Lung (tissue), 12 donors: ENCODE results near the gene STEAP4. TPM values are rescaled to one million over a fixed set of nuclear protein-coding genes. Genes with fewer than 3 reads are reported as not detected.
"Not testable (repeated sequence)": the region's sequence is repeated elsewhere in the genome, so short reads cannot be mapped to it uniquely, and the experiment has no call there.

Experiments
- ATAC-seq: fragments of 200-7000 bp; cut with Tn5 transposase; one replicate; pipeline ENCODE4 v1.9.1; 2020; ENCODE audit warnings: moderate number of reproducible peaks; ENCODE audit not compliant: insufficient read depth, low FRiP score
- DNase-seq, 3 donors: peaks; one replicate each; pipeline ENCODE4 v3.0.0-alpha.2; 2013 to 2017
- H3K27ac ChIP-seq, 2 donors: one replicate each; pipeline ENCODE4 v1.5.1; 2013; ENCODE audit warnings: mild to moderate bottlenecking in 2 of 2, moderate library complexity in 2 of 2, control low read depth in 1 of 2, inconsistent platforms in 1 of 2, low read depth in 1 of 2, low read length in 1 of 2
- H3K27me3 ChIP-seq, 3 donors: one replicate each; pipeline ENCODE4 v1.5.1; 2013; ENCODE audit warnings: low read length in 2 of 3; ENCODE audit not compliant: control insufficient read depth in 3 of 3, insufficient read depth in 3 of 3
- H3K36me3 ChIP-seq, 4 donors: one replicate each; pipeline ENCODE4 v1.5.1; 2013; ENCODE audit warnings: low read length in 4 of 4, mild to moderate bottlenecking in 1 of 4, moderate library complexity in 1 of 4; ENCODE audit not compliant: control insufficient read depth in 4 of 4, insufficient read depth in 4 of 4
- H3K4me1 ChIP-seq, 5 donors: one replicate each; pipeline ENCODE4 v1.5.1; 2013; ENCODE audit warnings: low read length in 5 of 5, mild to moderate bottlenecking in 2 of 5, moderate library complexity in 1 of 5; ENCODE audit not compliant: control insufficient read depth in 5 of 5, insufficient read depth in 5 of 5
- H3K4me3 ChIP-seq: one replicate; pipeline ENCODE4 v1.5.1; 2013; ENCODE audit warnings: mild to moderate bottlenecking, control low read depth, moderate library complexity
- H3K9ac ChIP-seq, 2 donors: one replicate each; pipeline ENCODE4 v1.5.1; 2013; ENCODE audit warnings: low read length in 2 of 2, control low read depth in 1 of 2; ENCODE audit not compliant: insufficient read depth in 1 of 2
- H3K9me3 ChIP-seq, 4 donors: one replicate each; pipeline ENCODE4 v1.5.1; 2013; ENCODE audit warnings: low read length in 3 of 4, mild to moderate bottlenecking in 1 of 4, moderate library complexity in 1 of 4; ENCODE audit not compliant: control insufficient read depth in 4 of 4, insufficient read depth in 3 of 4
- WGBS, 2 donors: extraction: QIAGEN DNeasy Blood & Tissue Kit; methylation state at CpG; one replicate each; pipeline ENCODE4 v1.1.7; 2013; 5-methylcytosine and 5-hydroxymethylcytosine counted together
- polyA plus RNA-seq, 2 donors: library from polyadenylated mRNA; stranded (reverse); fragments of 200-250 nt; gene quantifications; one replicate each; pipeline ENCODE4 v1.2.1, GENCODE V29; 2013
- total RNA-seq, 2 donors: library from RNA; depleted of rRNA in 1 of 2; stranded (reverse); fragments of >200 nt in 1 of 2; gene quantifications; one replicate each; pipeline ENCODE4 v1.2.1, GENCODE V29; 2014 to 2021
- TF ChIP-seq, protein P1 (sequence below): IDR thresholded peaks from 2 replicates; pipeline ENCODE4 v1.5.1; 2012; ENCODE audit warnings: mild to moderate bottlenecking; ENCODE audit errors: control extremely low read depth, extremely low read depth
- donor health status: control.
- donor health status: control.
- donor health status: Bipolar disorder and iron deficiency.
- donor health status: healthy.
- donor health status: DM: yes; HTN: yes; CAD: no.

The STEAP4 gene
- total and polyA plus RNA-seq, 4 donors, result 17.1 to 108 (median 58.8) TPM

DNA sequence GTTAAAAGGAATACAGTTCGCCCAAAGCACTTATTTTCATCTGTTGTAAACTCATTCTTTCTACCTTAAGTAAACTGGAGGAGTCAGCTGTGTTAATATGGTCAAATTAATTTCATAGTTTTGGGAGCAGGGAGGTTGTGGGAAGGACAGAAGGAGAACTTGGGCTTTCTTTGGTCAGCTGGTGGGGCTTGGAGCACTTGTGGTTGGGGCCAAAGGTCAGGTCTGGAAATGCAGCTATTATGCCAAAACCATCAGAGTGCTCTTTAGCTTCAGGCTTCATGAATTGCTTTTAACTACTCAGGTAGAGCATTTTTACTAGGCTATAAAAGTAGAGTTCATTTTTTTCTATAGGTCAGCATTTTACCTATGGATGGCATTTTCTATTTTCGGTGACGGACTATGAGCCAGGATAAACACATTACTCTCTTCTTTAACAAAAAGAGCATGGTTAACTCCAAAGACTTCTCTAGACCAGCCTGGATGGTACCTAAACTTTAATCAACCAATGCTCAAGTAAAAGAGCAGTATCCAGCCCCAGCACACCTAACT is 30.0 kb downstream of the STEAP4 start:
- no peaks in the 10 kb centered on the region for H3K9me3 ChIP-seq
- ATAC-seq, result no peak
- no peak overlapping the region for H3K4me3 ChIP-seq
- TF ChIP-seq, protein P1, sequence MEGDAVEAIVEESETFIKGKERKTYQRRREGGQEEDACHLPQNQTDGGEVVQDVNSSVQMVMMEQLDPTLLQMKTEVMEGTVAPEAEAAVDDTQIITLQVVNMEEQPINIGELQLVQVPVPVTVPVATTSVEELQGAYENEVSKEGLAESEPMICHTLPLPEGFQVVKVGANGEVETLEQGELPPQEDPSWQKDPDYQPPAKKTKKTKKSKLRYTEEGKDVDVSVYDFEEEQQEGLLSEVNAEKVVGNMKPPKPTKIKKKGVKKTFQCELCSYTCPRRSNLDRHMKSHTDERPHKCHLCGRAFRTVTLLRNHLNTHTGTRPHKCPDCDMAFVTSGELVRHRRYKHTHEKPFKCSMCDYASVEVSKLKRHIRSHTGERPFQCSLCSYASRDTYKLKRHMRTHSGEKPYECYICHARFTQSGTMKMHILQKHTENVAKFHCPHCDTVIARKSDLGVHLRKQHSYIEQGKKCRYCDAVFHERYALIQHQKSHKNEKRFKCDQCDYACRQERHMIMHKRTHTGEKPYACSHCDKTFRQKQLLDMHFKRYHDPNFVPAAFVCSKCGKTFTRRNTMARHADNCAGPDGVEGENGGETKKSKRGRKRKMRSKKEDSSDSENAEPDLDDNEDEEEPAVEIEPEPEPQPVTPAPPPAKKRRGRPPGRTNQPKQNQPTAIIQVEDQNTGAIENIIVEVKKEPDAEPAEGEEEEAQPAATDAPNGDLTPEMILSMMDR, result no peak
- peaks cover 0 to 2% (median 0%) of the 10 kb centered on the region in 5 donors for H3K4me1 ChIP-seq
- H3K36me3 ChIP-seq, result no peaks in the 10 kb centered on the region
- H3K9ac ChIP-seq, result no peak overlapping the region
- 94 to 95% methylated on average over 3 of the region's 3 CpGs for WGBS, 2 donors
- no peaks in the 10 kb centered on the region for H3K27me3 ChIP-seq
- DNase-seq, result no peak
- H3K27ac ChIP-seq, result no peak overlapping the region

DNA sequence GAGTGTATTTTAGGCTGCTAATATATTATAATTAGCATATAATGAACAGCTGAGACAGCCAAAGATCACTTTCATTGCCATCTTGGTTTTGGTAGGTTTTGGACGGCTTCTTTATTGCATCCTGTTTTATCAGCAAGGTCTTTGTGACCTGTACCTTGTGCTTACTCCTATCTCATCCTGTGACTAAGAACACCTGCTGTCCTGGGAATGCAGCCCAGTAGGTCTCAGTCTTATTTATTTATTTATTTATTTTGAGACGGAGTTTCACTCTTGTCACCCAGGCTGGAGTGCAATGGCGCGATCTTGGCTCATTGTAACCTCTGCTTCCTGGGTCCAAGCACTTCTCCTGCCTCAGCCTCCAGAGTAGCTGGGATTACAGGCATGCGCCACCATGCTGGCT is 31.8 kb downstream of the STEAP4 start:
- not testable (repeated sequence) for H3K27ac ChIP-seq, H3K36me3 ChIP-seq, ATAC-seq, H3K4me3 ChIP-seq, H3K27me3 ChIP-seq, H3K9ac ChIP-seq, H3K9me3 ChIP-seq, H3K4me1 ChIP-seq, DNase-seq
- 83 to 88% methylated on average over 5 of the region's 5 CpGs for WGBS, 2 donors

DNA sequence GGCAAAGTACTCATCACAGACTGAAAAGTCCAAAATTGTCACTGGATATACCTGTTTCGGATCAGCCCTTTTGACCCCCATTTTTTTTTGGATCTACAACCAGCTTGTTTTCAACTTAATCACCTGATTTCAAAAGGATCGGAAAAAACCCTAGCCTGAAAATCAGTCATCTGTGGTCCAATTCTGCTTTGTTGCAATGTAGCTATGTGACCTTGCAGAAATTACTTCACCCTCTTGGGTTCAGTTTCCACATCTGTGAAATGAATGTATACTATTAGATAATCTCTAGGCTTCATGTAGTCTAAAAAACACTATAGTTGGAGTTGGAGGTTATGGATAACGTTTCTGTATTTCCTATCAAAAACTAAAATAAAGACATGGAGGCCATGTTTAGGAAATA is 37.1 kb downstream of the STEAP4 start:
- Histone ChIP-seq H3K27ac (no peak overlapping the region), H3K36me3 (no peaks in the 10 kb centered on the region), H3K4me3 (no peak overlapping the region), H3K9ac (no peak overlapping the region), H3K27me3 (no peaks in the 10 kb centered on the region), H3K9me3 (no peaks in the 10 kb centered on the region), H3K4me1 (no peaks in the 10 kb centered on the region)
- TF ChIP-seq, protein P1, result no peak
- 62 to 78% methylated on average over 3 of the region's 3 CpGs for WGBS, 2 donors
- ATAC-seq (no peak), DNase-seq (no peak)

DNA sequence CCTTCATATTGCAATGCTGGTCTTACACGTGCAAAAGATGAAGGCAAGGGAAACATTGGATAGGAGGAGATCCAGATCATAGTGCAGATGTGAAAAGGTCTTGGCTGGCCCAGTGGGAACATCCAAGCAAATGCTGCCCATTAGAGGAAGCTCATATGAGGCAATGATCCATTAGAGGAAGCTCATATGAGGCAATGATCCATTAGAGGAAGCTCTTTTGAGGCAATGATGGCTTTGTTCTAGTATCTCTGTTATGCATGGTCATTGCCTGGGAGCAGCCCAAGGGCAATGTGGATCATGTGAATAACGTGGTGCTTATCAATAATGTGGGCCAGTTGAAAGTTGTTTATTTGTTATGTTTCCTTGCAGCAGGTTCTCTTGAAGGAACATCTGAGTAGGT is 37.8 kb downstream of the STEAP4 start:
- DNase-seq (no peak), ATAC-seq (no peak)
- Histone ChIP-seq H3K36me3 (no peaks in the 10 kb centered on the region), H3K9me3 (no peaks in the 10 kb centered on the region), H3K27me3 (no peaks in the 10 kb centered on the region), H3K4me1 (no peaks in the 10 kb centered on the region), H3K9ac (no peak overlapping the region), H3K27ac (no peak overlapping the region), H3K4me3 (no peak overlapping the region)
- 32 to 44% methylated on average over 2 of the region's 2 CpGs for WGBS, 2 donors
- TF ChIP-seq, protein P1, result no peak
